ENCODE data around the gene LIN9. TPM values are rescaled to one million over a fixed set of nuclear protein-coding genes. Genes with fewer than 3 reads are reported as not detected.
A peak's percentile ranks its signal among the peaks of the same experiment; 100 is the strongest.

Gene LIN9
- total RNA-seq, 4 donors from 2014 or later, result 2.1 to 4.7 (median 2.8) TPM

DNA sequence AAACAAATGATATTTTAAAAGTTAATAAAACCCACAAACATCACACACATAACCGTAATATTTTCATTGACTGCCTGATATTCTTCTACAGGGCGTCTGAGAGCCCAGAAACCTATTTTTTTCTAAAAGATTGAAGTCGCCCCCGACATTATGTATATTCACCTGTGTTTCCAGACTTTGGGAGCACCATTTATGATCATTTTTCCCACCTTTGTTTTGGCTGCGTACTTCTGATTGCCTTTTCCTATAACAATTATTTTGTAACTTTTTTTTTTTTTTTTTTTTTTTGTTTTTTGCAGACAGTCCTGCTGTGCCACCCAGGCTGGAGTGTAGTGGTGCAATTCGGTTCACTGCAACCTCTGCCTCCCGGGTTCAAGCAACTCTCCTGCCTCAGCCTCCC lies 121.6 kb downstream of the LIN9 start:
- H3K27me3 ChIP-seq, result no peaks in the 10 kb centered on the region
- H3K9me3 ChIP-seq, result no peaks in the 10 kb centered on the region
- no peaks in the 10 kb centered on the region for H3K36me3 ChIP-seq
- DNase-seq, result no peak
- H3K4me3 ChIP-seq, result peak overlapping the region; percentile 89 to 100 (median 94)
- in situ Hi-C loops (cut with MboI; ENCODE audit: low sequenced_read_pairs in 4 of 4), result loop anchor here in 1 of 4 donors (10.0 kb wide), 1 partner anchor 123 kb away; the partner anchor contains the start of gene H3-3A
- intact Hi-C loops (cut with DNase I; ENCODE audit: low total_unique reads), result loop anchor here (2.0 to 5.0 kb wide), 2 partner anchors 65 to 125 kb away; partner anchors contain the start of gene H3-3A
- peak overlapping the region; percentile 89 to 97 (median 92) for H3K27ac ChIP-seq
- peaks cover 21 to 33% of the 10 kb centered on the region in 2 donors for H3K4me1 ChIP-seq
- ATAC-seq, result no peak
- TF ChIP-seq, protein P1, sequence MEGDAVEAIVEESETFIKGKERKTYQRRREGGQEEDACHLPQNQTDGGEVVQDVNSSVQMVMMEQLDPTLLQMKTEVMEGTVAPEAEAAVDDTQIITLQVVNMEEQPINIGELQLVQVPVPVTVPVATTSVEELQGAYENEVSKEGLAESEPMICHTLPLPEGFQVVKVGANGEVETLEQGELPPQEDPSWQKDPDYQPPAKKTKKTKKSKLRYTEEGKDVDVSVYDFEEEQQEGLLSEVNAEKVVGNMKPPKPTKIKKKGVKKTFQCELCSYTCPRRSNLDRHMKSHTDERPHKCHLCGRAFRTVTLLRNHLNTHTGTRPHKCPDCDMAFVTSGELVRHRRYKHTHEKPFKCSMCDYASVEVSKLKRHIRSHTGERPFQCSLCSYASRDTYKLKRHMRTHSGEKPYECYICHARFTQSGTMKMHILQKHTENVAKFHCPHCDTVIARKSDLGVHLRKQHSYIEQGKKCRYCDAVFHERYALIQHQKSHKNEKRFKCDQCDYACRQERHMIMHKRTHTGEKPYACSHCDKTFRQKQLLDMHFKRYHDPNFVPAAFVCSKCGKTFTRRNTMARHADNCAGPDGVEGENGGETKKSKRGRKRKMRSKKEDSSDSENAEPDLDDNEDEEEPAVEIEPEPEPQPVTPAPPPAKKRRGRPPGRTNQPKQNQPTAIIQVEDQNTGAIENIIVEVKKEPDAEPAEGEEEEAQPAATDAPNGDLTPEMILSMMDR (IDR thresholded peaks at IDR 0.05 in 4 of 5, conservative IDR thresholded peaks at IDR 0.05 in 1 of 5), result no peak
- no peak for TF ChIP-seq POLR2A (IDR thresholded peaks at IDR 0.05)

DNA sequence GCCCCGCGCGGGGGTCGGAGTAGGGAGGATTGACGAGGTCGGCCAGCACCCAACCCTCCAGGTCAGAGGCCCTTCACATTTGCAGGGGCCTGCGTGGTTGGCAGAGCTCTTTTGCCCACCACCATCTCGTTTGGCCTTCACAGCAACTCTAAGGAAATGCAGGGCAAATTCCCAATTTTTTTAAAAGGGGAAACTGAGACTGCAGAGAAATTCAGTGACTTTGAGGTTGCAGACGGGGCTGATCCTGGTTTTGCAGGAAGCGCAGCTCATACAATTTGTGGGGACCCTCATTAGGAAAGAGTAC lies 122.0 kb downstream of the LIN9 start:
- Histone ChIP-seq H3K4me3 (peak overlapping the region; percentile 89 to 100 (median 94)), H3K4me1 (peaks cover 23 to 37% of the 10 kb centered on the region in 2 donors), H3K9me3 (no peaks in the 10 kb centered on the region), H3K27ac (peak overlapping the region; percentile 89 to 97 (median 92)), H3K27me3 (no peaks in the 10 kb centered on the region), H3K36me3 (no peaks in the 10 kb centered on the region)
- ATAC-seq (no peak), DNase-seq (no peak)
- in situ Hi-C loops (cut with MboI; ENCODE audit: low sequenced_read_pairs in 4 of 4), result loop anchor here in 1 of 4 donors (10.0 kb wide), 1 partner anchor 122 kb away; the partner anchor contains the start of gene H3-3A
- intact Hi-C loops (cut with DNase I; ENCODE audit: low total_unique reads), result loop anchor here (2.0 to 5.0 kb wide), 2 partner anchors 65 to 124 kb away; partner anchors contain the start of gene H3-3A
- TF ChIP-seq, protein P1 (IDR thresholded peaks at IDR 0.05 in 4 of 5, conservative IDR thresholded peaks at IDR 0.05 in 1 of 5), result no peak
- no peak for TF ChIP-seq POLR2A (IDR thresholded peaks at IDR 0.05)

DNA sequence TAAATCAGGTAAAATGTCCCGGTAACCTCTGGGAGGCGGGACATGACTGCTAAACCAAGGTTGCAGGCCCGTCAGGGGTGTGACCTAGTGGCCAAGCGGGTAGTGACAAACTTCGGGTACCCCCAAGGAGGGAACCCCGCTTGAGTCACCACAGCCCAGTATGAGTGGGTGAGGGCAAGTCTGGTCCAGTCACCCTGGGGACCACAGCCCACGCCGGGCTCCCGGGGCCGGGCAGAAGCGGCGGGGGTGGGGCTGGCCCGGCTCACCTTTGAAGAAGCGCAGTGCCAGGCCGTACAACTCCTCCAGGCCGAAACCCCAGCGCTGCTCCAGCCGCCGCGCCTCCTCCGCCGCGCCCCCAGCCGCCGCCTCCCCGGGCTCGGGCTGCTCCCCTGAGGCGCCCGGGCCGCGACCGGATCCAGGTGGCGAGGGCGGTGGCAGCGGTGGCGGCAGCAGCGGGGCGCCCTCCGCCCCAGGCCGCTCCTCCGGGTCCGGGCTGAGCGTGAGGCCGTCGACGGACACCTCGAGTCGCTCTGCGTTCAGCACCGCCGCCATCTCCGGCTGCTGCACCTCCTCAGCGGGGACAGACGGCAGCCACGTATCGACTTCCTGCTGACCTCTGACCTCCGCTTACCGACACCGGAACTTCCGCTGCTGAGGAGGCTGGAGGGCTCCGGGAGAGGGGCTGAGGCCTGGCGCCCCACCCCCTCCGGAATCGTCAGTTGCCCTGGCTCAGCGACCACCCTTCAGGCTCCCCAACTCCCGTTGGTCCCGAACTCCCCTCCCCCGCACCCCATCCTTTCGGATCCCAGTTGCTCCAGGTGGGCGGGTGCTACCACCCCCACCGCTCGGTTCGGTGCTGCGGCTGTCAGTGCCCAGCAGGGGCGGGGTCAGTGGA lies 122.6 kb downstream of the LIN9 start, which contains the start of gene ACBD3:
Gene ACBD3 (minus strand): TSS at position 618 of the 895 bp plus-strand sequence. CDS start 66 bp downstream, at position 552.
- TF ChIP-seq, protein P1 (IDR thresholded peaks at IDR 0.05 in 4 of 5, conservative IDR thresholded peaks at IDR 0.05 in 1 of 5), result peak in 2 of 5 experiments; percentile 30 to 41
- TF ChIP-seq POLR2A (IDR thresholded peaks at IDR 0.05), result peak; percentile 83 to 95
- H3K4me1 ChIP-seq, result peaks cover 27 to 42% of the 10 kb centered on the region in 2 donors
- intact Hi-C loops (cut with DNase I; ENCODE audit: low total_unique reads) (loop anchor here (2.0 to 5.0 kb wide), 2 partner anchors 64 to 124 kb away; partner anchors contain the start of gene H3-3A), in situ Hi-C loops (cut with MboI; ENCODE audit: low sequenced_read_pairs in 4 of 4) (loop anchor here in 1 of 4 donors (10.0 kb wide), 1 partner anchor 122 kb away; the partner anchor contains the start of gene H3-3A)
- H3K4me3 ChIP-seq, result peak within 1 kb of the TSS; percentile 89 to 100 (median 94)
- ATAC-seq (peak; percentile 97 to 98), DNase-seq (peak; percentile 83 to 86)
- peak within 1 kb of the TSS; percentile 89 to 97 (median 92) for H3K27ac ChIP-seq
- no peaks in the 10 kb centered on the region for H3K9me3 ChIP-seq
- no peaks in the 10 kb centered on the region for H3K36me3 ChIP-seq
- H3K27me3 ChIP-seq, result no peaks in the 10 kb centered on the region

DNA sequence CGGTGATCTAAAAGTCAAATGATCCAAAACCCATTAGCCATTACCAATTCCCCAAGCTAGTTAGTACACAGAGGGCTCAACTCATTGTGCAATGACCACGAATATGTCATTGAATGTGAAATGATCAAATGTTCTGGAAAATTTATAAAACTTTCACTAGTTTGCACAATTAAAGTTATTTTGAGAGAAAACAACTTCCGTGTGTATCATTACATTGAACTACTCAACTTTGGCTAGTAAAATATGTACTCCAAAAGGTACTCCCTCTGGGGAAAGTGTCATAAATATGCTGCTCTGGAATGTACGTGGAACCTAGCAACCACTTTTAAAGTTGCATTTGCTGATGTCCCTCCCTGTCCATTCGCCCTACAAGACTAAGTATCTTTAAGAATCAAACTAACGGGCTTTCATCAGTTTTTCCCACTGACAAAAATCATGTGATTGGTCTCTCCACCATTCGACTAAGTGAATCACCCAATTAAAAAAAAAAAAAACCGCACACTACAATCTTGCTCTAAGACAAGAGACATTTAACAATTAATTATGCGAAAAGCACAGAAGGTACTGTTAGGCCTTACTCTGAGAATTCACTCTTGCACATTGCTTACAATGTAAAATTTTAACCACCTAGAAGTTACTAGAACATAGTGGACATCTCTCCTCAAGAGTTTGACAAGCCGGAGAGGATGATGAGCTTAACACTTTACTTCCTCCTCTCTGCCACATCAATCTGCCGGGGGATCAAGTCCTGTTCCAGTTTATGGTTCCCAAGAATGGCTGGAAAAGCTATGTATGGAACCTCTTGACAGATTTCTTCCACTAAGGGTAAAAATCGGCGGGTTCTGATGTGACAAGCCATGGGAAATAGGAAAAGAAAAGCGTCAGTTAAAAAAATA lies 123.6 kb downstream of the LIN9 start:
- H3K4me1 ChIP-seq, result peaks cover 27 to 47% of the 10 kb centered on the region in 2 donors
- intact Hi-C loops (cut with DNase I; ENCODE audit: low total_unique reads) (loop anchor here (2.0 to 5.0 kb wide), 2 partner anchors 63 to 123 kb away; partner anchors contain the start of gene H3-3A), in situ Hi-C loops (cut with MboI; ENCODE audit: low sequenced_read_pairs in 4 of 4) (loop anchor here in 1 of 4 donors (10.0 kb wide), 1 partner anchor 121 kb away; the partner anchor contains the start of gene H3-3A)
- no peaks in the 10 kb centered on the region for H3K9me3 ChIP-seq
- TF ChIP-seq, protein P1 (IDR thresholded peaks at IDR 0.05 in 4 of 5, conservative IDR thresholded peaks at IDR 0.05 in 1 of 5), result no peak
- TF ChIP-seq POLR2A (IDR thresholded peaks at IDR 0.05), result no peak
- DNase-seq (no peak), ATAC-seq (no peak)
- H3K36me3 ChIP-seq, result no peaks in the 10 kb centered on the region
- H3K27ac ChIP-seq, result peak overlapping the region; percentile 89 to 97 (median 92)
- no peaks in the 10 kb centered on the region for H3K27me3 ChIP-seq
- peak overlapping the region; percentile 89 to 100 (median 94) for H3K4me3 ChIP-seq
